NCI-H1436 treated with DMSO at 0.1 percent for 48 hours (cell line): ENCODE results near the gene ITGAE.

Source experiments
- DNase-seq: peaks from one replicate; lab custom pipeline; 2025; lab: John Stamatoyannopoulos, UW

ITGAE gene

DNA sequence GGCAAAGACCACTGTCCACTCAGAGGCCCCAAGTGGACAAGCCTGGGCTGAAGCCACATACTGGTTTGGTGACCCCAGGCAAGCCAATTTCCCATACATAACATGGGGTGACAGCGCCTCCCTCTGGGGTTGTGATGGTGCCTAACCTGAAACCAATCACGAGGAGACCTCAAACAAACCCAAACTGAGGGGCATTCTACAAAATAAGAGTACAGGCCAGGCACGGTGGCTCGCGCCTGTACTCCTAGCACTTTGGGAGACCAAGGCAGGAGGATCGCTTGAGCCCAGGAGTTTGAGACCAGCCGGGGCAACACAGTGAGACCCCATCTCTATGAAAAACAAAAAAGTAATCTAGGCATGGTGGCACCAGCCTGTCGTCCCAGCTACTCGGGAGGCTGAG is 108.6 kb downstream of the ITGAE start:
- DNase-seq = no peak

DNA sequence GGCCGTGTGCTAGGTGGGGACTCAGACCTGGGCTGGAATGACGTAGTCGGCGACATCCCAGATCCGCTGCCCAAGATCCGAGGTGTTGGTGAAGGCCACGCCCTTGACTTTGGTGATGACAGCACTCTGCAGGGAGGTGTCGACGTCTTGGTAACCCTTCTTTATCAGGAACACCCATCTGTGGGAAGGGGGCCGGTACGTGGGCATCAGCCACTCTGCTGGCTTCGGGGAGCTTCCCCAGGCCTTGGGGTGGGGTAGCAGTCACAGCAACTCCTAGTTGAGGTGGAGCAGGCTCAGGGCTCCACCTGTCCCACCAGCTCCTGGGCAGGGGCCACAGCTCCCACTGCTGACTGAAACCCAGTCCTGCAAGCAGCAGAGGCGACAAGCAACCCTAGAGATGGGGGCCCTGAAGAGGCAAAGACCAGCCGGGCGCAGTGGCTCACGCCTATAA is 109.3 kb downstream of the ITGAE start:
- no peak for DNase-seq

DNA sequence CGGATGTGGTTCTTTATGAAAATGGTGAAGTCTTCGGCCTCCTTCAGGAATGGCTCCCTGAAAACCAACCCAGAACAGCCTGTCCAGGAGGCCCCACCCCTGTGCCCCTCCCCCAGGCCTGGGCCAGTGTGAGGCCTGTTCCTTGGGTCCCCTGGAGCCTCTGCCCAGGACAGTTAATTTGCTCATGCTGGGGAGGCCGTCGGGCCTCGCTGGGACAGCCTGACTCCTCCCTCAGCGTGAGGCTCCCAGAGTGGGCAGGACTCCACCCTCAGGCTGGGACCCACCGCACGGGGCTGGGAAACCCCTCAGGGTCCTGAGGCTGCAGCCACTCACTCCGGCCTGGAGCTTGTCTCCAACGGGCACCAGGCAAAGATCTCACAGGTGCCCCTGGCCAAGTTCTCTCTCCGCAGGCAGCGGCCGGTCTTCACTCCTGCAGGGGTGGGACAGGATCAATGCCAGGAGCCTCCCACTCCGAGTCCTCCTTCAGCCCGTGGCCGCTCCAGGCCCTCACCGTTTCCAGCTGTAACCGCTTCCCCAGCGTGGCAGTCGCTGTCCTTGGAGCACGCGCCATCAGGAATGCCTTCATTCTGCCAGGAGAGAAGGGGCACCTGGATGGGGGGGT is 110.8 kb downstream of the ITGAE start:
- DNase-seq = no peak

DNA sequence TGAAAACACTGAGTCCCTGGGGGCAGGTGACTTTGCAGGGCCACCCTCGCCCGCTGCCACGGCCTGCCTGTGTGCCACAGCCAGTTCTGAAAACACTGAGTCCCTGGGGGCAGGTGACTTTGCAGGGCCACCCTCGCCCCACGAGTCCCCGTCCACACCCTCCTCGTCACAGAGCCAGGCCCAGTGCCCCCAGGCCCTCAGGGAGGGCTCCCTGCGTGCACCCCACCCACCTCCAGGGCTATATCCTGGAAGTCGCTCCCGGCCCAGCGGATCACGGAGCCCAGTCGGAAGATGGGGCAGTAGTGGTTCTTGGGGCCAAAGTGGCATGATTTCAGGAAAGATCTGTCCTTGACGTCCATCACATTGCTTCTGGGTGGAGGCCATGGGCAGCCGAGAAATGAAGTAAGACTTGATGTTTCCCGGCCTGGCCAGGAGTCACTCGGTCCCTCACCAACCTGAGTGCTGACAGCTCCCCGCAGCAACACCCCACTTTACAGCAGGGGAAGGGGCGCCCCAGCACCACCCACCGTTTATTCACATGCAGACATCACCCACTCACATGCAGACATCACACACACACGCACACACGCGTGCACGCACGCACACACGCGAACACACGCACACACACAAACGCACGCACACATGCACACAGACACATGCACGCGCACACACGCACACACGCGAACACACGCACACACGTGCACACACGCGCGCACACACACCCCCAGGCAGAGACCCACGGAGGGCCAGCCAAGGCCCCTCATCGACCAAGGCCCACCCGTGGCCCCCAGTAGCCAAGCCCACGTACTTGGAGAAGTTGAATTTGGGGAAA is 111.5 kb downstream of the ITGAE start:
- DNase-seq = no peak

DNA sequence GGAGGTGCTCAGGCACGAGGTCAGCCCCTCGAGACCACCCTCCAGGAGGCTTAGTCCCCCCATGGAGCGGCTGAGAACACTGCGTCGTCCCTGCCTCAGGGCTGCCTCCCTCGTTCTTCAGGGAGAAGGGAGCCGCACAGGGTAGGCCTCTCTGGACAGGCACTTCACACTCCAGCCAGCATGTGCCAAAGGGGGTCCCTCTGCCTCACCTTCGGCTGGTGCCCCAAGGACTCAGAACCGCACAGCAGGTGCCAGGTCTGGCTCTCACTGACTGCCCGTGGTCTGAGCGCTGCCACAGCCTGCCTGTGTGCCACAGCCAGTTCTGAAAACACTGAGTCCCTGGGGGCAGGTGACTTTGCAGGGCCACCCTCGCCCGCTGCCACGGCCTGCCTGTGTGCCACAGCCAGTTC is 112.1 kb downstream of the ITGAE start:
- no peak for DNase-seq

DNA sequence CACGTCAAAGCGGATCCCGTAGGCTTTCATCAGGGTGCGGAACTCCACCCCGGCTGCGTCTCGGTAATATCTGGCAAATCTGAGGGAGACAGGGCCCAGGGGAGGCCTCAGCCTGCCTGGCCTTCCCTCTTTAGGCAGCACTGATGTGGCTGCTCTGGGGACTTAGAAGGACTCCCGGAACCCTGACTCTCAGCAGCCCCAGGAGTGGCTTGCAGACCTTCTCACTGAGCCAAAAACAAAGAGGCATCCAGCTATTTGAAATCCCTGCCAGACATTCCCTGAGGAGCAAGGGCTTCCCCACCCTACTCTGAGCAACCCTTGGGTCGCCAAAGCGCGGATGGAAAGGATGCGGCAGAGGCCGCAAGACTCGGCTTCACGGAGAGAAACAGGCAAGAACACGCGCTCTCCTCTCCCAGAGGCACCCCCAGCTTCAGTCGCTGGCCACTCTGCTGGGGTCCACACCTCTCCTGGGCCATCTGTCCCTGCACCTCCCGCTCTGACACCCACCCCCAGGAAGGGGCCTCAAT is 112.9 kb downstream of the ITGAE start:
- peak; percentile 28 for DNase-seq

GRCh38 chr17:3685174-3685573 is 115.8 kb downstream of the ITGAE start:
- no peak for DNase-seq

DNA sequence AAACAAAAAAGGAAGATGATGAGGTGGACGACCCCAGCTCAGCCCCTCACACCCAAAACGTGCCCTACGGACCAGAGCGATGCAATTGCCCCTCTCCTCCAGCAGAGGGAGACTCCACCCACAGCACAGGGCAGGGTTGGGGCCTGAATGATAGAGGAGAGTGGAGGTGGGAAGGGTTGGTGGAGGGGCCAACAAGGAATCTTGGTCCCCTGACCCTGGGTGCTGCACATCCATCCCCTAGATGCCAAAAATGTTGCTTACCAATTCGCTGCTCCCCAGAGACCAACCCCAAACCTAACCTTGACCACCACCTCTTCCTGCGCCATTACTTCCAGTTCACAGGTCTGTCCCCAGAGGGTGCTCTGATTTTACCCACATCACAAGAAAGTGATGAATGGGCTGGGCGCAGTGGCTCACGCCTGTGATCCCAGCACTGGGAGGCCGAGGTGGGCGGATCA is 117.9 kb downstream of the ITGAE start:
- no peak for DNase-seq

DNA sequence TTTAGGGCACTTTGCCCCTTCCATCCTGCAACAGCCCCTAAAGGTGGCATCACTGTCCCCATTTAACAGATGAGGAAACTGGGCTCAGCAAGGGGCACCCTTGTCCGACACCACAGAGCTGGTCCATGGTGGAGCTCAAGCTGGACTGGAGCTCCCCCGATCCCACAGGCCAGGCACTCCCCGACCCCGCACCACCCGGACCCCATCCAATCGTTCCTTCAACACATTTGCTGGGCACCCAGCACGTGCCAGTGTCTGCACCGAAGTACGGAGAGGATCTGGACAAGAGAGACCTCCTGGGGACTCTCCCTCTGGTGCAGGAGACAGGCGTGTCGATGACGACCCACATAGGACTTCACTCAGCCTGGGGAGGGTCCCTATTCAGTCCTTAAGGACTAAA is 119.0 kb downstream of the ITGAE start:
- DNase-seq = no peak

DNA sequence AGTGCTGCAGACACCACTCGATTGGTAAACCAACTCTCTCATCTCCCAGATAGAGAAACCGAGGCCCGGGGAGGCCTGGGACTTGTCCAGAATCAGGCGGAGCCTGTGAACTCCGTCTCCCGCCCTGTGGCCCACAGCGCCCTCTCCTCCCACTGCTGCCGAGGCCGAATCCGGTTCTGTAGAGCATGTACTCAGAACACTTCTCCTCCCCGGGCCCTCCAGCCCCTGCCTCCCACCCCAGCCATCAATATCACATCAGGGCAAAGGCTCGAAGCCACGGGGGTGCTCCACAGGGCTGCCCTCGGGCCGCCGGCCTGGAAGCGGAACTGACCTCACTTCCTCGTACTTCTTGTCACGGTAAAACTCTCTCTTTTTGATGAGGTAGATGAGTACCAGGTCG is 119.4 kb downstream of the ITGAE start:
- DNase-seq = no peak

- no peak for DNase-seq
These were observed 119.9 kb downstream of the ITGAE start for GRCh38 chr17:3681057-3681456.

DNA sequence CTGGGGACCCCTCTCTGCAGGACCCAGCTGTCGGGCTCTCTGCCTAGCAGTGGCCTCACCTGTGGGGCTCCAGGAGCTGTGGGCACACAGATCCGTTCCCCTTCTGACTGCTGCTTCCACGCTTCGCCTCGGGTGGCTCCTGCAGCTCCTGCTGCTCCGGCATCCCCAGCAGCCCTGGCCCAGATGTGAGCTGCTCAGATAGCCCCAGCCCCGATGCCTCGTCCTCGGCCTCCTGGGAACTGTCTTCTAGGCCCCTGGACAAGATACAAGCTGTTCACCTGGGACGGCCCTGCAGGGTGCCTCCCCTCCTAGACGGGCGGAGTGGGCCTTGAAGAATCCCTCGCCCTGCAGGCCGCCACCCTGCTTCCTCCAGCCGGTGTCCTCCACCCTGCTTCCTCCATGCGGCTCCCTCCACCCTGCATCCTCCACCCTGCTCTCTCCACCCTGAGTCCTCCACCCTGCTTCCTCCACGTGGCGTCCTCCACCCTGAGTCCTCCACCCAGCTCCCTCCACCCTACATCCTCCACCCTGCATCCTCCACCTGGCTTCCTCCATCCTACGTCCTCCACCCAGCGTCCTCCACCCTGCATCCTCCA is 121.4 kb downstream of the ITGAE start:
- DNase-seq = no peak

- DNase-seq = no peak
These were observed 122.0 kb downstream of the ITGAE start for GRCh38 chr17:3678821-3679530.

DNA sequence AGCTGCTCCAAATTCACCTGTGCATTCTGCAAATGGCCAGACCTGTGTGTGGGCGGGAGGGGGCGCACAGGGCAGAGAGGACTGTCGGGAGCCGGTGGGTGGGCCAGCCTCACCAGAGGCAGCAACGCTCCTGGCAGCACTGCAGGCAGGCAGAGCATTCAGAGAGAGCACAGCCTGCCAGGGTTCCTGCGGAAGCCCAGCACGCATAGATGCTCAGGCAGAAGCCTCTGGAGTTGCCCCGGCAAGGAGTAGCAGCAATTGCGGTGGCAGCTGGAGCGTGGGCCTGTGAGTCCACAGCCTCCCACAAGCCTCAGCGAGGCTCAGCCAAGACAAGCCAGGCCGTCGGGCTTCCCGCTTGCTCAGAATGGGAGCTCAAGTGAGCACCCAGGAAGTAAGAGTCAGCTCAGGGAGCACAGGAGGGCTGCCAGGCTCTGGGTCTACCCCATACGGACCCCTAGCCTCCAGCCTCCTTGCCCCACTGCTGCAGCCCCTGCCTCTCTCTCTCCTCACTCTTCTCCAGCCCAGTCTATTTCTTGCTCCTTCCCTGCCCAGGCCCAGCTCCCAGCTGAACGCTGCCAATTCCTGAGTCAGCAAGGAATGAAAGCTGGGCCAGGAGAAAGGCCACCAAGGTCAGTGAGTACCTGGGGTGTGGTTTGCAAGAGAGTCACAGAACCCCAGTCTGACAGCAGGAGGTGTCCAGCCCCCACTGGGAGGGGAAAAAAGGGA is 122.7 kb downstream of the ITGAE start:
- DNase-seq = no peak

DNA sequence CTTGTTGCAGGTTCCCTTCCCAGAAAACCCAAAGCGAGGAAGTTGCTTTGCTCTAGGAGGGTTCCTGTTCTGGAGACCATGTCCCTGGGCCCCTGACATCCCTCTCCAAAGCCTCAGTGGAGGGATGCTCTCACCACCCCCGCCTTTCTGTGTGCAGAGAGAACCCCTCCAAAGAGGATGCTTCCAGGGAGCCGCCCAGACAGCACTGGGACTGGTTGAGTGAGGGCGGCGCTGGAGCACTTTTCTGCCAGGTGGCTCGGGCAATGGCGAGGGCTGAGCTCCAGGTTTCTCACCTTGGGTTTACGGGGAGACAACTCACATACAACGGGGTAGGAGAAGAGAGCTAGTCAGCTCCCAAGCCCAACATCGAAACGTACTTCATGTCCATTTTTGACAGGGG is 125.1 kb downstream of the ITGAE start:
- DNase-seq = no peak

- no peak for DNase-seq
These were observed 128.4 kb downstream of the ITGAE start for GRCh38 chr17:3672571-3672970.

GRCh38 chr17:3669548-3669947 is 131.4 kb downstream of the ITGAE start:
- no peak for DNase-seq

GRCh38 chr17:3669085-3669347 is 132.0 kb downstream of the ITGAE start:
- no peak for DNase-seq

DNA sequence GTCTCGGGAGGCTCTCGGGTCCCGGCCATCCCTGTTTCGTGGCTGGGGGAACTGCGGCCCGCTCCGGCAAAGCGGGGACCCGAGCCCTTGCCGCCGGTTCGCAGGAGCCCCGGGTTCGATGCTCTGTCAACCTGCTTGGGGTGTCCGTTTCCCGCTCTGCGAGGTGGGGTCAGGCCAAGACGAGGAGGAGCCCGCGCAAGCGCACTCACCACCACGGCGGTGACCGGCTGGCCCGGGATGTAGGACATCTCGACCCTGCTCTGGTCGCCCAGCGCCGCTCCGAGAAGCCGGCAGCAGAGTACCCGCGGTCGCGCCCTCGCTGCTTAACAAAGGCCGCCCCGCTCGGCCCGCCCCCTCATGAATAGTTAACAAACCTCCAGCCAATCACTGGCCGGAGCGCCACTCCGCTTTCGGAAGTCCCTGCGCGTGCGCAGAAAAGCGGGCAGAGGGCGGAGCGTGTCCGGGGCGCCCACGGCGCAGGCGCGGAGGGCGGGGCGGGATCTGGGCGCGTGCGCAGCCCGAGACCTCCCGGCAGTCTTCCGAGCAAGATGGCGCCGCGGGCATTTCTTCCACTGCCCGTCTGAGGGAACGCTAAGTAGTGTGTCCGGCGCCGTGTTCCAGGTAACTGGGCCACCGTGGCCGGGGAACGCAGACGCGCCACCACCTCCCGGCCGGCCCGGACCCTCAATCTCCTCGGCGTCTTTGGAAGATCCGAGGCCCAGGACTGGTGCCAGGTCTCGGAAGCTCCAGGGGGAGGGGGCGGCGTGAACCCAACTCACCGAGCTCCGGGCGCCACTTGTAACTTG is 132.5 kb downstream of the ITGAE start, which contains the start of the genes EMC6 and TAX1BP3:
EMC6 (plus strand) TSS at position 534 of the 806 bp plus-strand sequence. CDS start 335 bp downstream, outside the sequence.
TAX1BP3 (minus strand) TSS at position 300 of the 806 bp plus-strand sequence; CDS start at position 248, 52 bp downstream.
- peak; percentile 66 for DNase-seq
